Common myeloid progenitor, CD34-positive (primary cell): ENCODE data around the gene COL4A2.

Experiments
- CTCF ChIA-PET: fragments of 350-600 bp; sonication (Branson Sonifier 250); formaldehyde crosslinking; loops from one replicate; lab custom pipeline; 2021; ENCODE audit warnings: antibody characterized with exemption; lab: Charles Lee
- POLR2A ChIA-PET: fragments of 350-600 bp; sonication (Branson Sonifier 250); formaldehyde crosslinking; loops from one replicate; lab custom pipeline; 2021; ENCODE audit warnings: antibody characterized with exemption; lab: Charles Lee
- DNase-seq, 3 donors: peaks; one replicate each; pipeline versions ENCODE4 v3.0.0 to v3.0.0-alpha.2; 2013
- H3K27ac ChIP-seq, 2 experiments: 1 replicate in 1 of 2; 2 replicates in 1 of 2; pipeline ENCODE4 v1.7.0; 2013; ENCODE audit warnings: inconsistent platforms in 2 of 2, low read length in 2 of 2, mild to moderate bottlenecking in 2 of 2, low read depth in 1 of 2, moderate library complexity in 1 of 2; ENCODE audit not compliant: severe bottlenecking in 2 of 2, insufficient read depth in 1 of 2, poor library complexity in 1 of 2
- H3K27me3 ChIP-seq, 5 experiments: replicated peaks in 2 of 5; 1 replicate in 3 of 5; 2 replicates in 2 of 5; pipeline versions ENCODE4 v1.6.1 to v1.7.0; 2013; ENCODE audit warnings: low read length in 4 of 5, mild to moderate bottlenecking in 2 of 5, moderate library complexity in 2 of 5, inconsistent platforms in 1 of 5; ENCODE audit not compliant: insufficient read depth in 5 of 5, control insufficient read depth in 4 of 5
- H3K36me3 ChIP-seq, 4 experiments: 1 replicate in 2 of 4; 2 replicates in 2 of 4; pipeline versions ENCODE4 v1.6.1 to v1.7.0; 2013; ENCODE audit warnings: low read length in 3 of 4, control low read depth in 1 of 4, mild to moderate bottlenecking in 1 of 4; ENCODE audit not compliant: control insufficient read depth in 4 of 4, insufficient read depth in 4 of 4
- H3K4me1 ChIP-seq, 4 experiments: 1 replicate in 3 of 4; 2 replicates in 1 of 4; pipeline versions ENCODE4 v1.6.1 to v1.7.1; 2013; ENCODE audit warnings: low read length in 3 of 4, mild to moderate bottlenecking in 3 of 4, control low read depth in 1 of 4, inconsistent platforms in 1 of 4, moderate library complexity in 1 of 4; ENCODE audit not compliant: control insufficient read depth in 4 of 4, insufficient read depth in 4 of 4; ENCODE audit errors: control extremely low read depth in 1 of 4
- H3K4me3 ChIP-seq, 7 experiments: 1 replicate in 4 of 7; 2 replicates in 3 of 7; pipeline versions ENCODE4 v1.5.1 to v1.7.0; 2013; ENCODE audit warnings: mild to moderate bottlenecking in 7 of 7, low read length in 6 of 7, moderate library complexity in 6 of 7, inconsistent platforms in 2 of 7, low read depth in 2 of 7, control low read depth in 1 of 7; ENCODE audit not compliant: insufficient read depth in 4 of 7, control insufficient read depth in 1 of 7; ENCODE audit errors: extremely low read depth in 1 of 7
- H3K9me3 ChIP-seq, 5 experiments: 1 replicate in 4 of 5; 2 replicates in 1 of 5; pipeline versions ENCODE4 v1.6.1 to v1.7.1; 2013; ENCODE audit warnings: low read length in 4 of 5, mild to moderate bottlenecking in 2 of 5, inconsistent platforms in 1 of 5, low read depth in 1 of 5, moderate library complexity in 1 of 5; ENCODE audit not compliant: control insufficient read depth in 4 of 5, insufficient read depth in 2 of 5; ENCODE audit errors: control extremely low read depth in 1 of 5
- WGBS: methylation state at CpG from one replicate; pipeline ENCODE4 v1.1.5; 2013; ENCODE audit not compliant: insufficient coverage; 5-methylcytosine and 5-hydroxymethylcytosine counted together

Gene COL4A2

DNA sequence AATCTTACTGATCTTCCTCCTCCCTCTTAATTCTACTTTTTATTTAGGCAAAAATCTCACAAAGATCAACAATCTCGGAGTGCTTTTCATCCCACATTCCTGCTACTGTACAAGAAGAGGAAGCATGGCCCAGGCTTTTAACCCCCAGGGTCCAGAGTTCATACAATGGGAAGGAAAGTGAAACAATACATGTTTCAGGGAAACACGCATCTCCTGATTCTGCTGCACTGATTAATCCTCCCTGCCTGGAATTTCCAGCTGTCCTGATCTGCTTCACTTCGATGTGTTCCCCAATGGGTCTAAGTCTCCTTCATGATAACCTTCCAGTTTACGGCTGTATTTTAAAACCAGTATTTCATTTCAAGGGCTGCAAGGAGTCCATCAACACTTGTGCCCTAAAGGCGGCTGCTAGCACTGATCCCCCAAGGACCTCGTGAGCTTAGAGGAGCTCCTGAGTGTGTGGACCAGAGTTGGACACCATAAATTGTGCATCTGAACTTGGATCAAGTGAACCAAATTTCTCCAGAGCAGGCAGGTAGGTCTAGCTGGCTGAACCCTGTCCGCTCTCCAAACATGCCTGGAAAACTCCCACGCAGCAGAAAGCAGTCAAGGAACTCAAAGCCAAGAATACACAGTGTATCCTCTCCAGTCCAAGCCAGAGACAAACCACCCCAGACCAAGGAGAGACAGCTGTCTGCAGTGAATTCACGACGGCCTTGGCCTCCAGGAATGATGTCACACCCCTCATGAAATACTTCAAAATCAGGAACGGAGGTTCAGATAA is 44.4 kb upstream of the COL4A2 start:
- Histone ChIP-seq H3K27me3 (peaks cover 2 to 78% (median 20%) of the 10 kb centered on the region in 5 experiments), H3K4me1 (no peaks in the 10 kb centered on the region), H3K4me3 (no peak overlapping the region), H3K36me3 (no peaks in the 10 kb centered on the region), H3K27ac (no peak overlapping the region), H3K9me3 (no peaks in the 10 kb centered on the region)
- CTCF ChIA-PET: interaction anchor here (1.5 kb wide), 1 partner anchor 15 kb away, joined by 3 read pairs; no protein-coding TSS in a partner anchor
- 55% methylated on average over 9 of the region's 11 CpGs for WGBS
- DNase-seq: no peak
- POLR2A ChIA-PET: no interaction called here

DNA sequence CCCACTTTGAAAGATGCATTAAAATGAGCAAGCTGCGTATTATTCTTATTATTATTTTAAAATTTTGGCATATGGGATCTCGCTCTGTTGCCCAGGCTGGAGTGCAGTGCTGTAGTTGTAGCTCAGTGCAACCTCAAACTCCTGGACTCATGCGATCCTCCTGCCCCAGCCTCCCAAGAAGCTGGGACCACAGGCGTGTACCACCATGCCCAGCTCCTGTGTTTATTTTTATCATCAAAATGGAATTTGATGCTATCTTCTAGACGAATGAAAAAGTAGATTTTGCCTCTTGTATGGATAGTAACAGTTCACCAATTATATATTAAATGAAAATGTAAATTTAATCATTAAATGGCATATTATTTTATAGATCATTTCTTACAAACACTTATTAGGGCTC is 43.7 kb upstream of the COL4A2 start:
- H3K36me3 ChIP-seq: no peaks in the 10 kb centered on the region
- H3K27ac ChIP-seq: no peak overlapping the region
- no peaks in the 10 kb centered on the region for H3K4me1 ChIP-seq
- no peaks in the 10 kb centered on the region for H3K9me3 ChIP-seq
- POLR2A ChIA-PET: no interaction called here
- WGBS: 83% methylated on average over 1 of the region's 5 CpGs
- no peak overlapping the region for H3K4me3 ChIP-seq
- H3K27me3 ChIP-seq: peaks cover 2 to 85% (median 20%) of the 10 kb centered on the region in 5 experiments
- DNase-seq: no peak
- CTCF ChIA-PET: interaction anchor here (1.5 kb wide), 1 partner anchor 16 kb away, joined by 3 read pairs; no protein-coding TSS in a partner anchor

DNA sequence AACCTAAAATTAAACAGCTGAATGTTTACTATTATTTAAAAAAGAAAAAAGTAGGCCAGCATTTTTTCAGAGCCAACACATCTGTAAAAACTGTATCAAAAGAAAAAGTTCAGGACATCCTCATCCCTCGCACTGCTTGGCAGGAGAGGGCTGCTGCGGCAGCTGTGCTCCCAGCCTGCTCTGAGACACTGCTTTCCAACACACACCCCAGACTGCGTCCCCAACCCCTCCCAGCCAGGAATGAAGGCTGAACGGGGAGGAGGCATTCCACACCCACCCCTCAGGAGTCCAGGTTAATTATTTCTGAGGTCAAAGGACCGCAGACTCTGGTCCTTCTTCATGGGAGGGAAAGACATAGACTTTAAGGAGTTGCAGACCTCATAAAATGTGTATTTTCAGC is 43.2 kb upstream of the COL4A2 start:
- no peak for DNase-seq
- WGBS: 100% methylated on average over 2 of the region's 5 CpGs
- H3K27ac ChIP-seq: no peak overlapping the region
- H3K27me3 ChIP-seq: peaks cover 2 to 89% (median 23%) of the 10 kb centered on the region in 5 experiments
- H3K9me3 ChIP-seq: no peaks in the 10 kb centered on the region
- H3K36me3 ChIP-seq: no peaks in the 10 kb centered on the region
- POLR2A ChIA-PET: no interaction called here
- CTCF ChIA-PET: interaction anchor here (1.5 kb wide), 1 partner anchor 16 kb away, joined by 3 read pairs; no protein-coding TSS in a partner anchor
- no peak overlapping the region for H3K4me3 ChIP-seq
- H3K4me1 ChIP-seq: no peaks in the 10 kb centered on the region

DNA sequence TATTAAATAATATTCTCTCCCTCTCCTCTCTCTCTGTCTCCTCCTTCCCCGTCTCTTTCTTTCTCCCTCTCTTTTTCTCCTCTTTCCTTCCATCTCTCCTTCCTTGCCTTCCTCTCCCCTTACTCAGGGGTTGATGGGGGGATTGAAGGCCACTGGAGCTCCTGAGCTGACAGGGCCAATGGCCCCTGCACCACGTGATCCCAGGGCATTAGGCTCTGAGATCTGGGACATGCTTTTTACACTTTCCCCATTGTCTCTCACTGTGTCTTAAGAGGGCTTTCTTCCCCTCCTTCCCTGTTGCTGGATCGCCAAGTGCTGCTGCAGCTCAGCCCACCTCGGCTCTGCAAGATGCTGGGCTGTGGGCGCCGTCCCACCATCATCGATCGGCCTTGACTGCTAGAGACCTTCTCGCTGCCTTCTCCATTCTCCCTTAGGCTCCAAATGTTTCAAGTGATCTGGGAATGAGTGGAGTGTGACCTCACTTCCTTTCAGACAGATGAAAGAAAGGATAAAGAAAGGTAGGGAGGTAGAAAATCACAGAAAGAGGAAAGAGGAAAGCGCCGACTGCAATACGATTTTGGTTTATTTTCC is 42.3 kb upstream of the COL4A2 start:
- DNase-seq: no peak
- Histone ChIP-seq H3K27me3 (peaks cover 1 to 91% (median 23%) of the 10 kb centered on the region in 5 experiments), H3K4me1 (no peaks in the 10 kb centered on the region), H3K9me3 (no peaks in the 10 kb centered on the region), H3K4me3 (no peak overlapping the region), H3K27ac (no peak overlapping the region), H3K36me3 (no peaks in the 10 kb centered on the region)
- CTCF ChIA-PET: interaction anchor here (0.9 kb wide), 1 partner anchor 19 kb away, joined by 3 read pairs; no protein-coding TSS in a partner anchor
- POLR2A ChIA-PET: no interaction called here
- WGBS: 82% methylated on average over 5 of the region's 12 CpGs

DNA sequence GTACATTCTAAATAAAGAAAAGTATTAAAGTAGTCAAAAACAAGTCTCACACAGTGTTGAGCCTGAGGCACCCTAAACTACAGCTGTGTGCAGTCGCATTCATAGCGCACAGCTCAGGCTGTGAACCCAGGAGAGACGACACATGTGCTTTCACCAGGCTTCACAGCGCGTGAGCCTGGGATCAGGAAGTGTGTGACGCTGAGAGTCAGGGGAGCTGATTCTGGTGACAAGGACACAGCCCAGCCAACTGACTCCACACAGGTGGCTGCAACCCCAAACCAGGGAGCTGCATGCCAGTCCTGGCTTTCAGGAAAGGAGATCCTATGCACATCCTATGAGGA is 41.8 kb upstream of the COL4A2 start:
- no peak for DNase-seq
- ChIA-PET CTCF (interaction anchor here (0.9 kb wide), 1 partner anchor 19 kb away, joined by 3 read pairs; no protein-coding TSS in a partner anchor), POLR2A (no interaction called here)
- Histone ChIP-seq H3K4me1 (no peaks in the 10 kb centered on the region), H3K4me3 (no peak overlapping the region), H3K27me3 (peaks cover 0 to 91% (median 24%) of the 10 kb centered on the region in 5 experiments), H3K27ac (no peak overlapping the region), H3K9me3 (no peaks in the 10 kb centered on the region), H3K36me3 (no peaks in the 10 kb centered on the region)
- WGBS: 55% methylated on average over 6 of the region's 6 CpGs

DNA sequence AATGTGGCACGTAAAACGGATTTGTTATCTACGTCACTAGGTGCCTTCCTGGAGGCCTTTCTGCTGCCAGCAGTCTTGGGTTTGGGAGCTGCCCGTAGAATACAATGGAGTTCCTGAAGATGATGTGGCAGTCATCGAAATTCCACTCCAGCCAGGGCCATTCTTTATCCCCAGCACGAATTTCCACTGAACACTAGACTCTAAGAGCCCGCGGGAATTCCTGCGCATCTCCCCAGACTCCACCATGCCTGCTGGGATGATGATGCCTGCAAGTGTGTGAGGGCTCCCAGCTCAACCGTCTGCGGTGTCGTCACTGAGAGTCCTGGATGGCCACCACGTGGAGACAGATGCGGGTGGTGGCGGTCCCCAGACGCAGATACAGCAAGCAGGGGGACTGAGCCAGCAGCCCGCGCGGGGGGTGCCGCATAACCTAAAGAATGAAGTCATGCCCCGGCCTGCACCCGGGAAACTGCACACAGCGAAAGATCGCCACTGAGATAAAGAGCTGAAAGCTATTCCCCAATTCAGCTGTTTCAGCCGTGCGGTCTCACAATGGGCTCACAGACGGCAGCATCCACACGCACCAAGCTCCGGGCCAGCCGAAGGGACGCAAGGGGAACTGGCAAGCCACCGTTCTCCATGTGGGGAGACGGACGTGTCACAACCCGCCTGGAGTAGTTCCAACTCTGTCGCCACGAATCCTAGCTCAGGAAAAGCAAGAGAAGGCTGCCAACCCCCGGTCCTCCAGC is 41.2 kb upstream of the COL4A2 start:
- Histone ChIP-seq H3K4me1 (no peaks in the 10 kb centered on the region), H3K9me3 (no peaks in the 10 kb centered on the region), H3K36me3 (no peaks in the 10 kb centered on the region), H3K27ac (no peak overlapping the region), H3K27me3 (peaks cover 2 to 93% (median 28%) of the 10 kb centered on the region in 5 experiments), H3K4me3 (no peak overlapping the region)
- CTCF ChIA-PET: no interaction called here
- POLR2A ChIA-PET: no interaction called here
- no peak for DNase-seq
- WGBS: 79% methylated on average over 34 of the region's 38 CpGs
